ENCODE results near the gene SMURF1.

SMURF1 gene

DNA sequence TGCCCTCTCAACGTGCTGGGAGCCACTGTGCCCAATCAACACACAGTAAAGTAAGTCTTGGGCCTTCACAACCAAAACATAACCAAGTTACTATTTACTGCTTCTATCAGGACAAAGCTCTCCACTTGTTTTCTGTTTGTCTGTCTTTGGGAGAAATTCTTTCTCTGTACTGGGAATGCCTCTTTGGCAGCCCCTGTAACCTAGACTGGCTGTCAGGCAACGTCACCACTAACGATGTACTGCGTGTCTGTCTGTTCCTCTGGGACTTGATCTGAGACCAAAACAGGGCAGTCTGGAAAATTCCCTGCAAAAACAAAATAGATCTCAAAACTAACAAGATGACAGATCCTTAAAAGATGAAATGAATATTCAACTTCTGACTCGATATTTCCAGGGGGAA, 113.0 kb downstream of the SMURF1 start:
- H3K4me3 ChIP-seq (ENCODE audit: low read length), result no peak overlapping the region
- peaks cover 78% of the 10 kb centered on the region for H3K36me3 ChIP-seq (ENCODE audit: insufficient read depth, low read length)
- H3K27me3 ChIP-seq (ENCODE audit: insufficient read depth, low read length), result no peaks in the 10 kb centered on the region
- no peak overlapping the region for H2AFZ ChIP-seq (ENCODE audit: low read depth, low read length)
- peaks cover 10% of the 10 kb centered on the region for H3K9me3 ChIP-seq (ENCODE audit: low read length)
- H3K4me1 ChIP-seq (ENCODE audit: insufficient read depth, low read length), result no peaks in the 10 kb centered on the region

DNA sequence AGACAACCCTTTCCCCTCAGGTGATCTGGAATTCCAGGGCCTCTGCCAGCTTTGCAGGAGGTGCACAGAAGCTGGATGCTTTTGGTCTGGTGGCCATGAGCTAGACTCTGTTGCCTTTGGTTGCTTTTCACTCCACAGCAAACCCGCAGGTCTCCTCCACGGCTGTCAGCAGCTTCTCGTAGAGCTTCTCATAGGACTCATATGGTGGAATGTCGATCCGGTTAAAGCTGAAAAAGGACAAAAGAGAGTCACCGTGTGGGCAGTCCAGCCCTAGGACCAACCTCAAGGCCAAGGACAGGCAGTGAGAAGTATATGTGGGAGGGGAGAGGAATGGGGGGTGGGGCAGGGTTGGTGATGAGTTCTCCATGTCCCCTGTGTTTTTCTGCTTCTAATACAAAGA, 113.5 kb downstream of the SMURF1 start:
- Histone ChIP-seq H2AFZ (ENCODE audit: low read depth, low read length) (no peak overlapping the region), H3K27me3 (ENCODE audit: insufficient read depth, low read length) (no peaks in the 10 kb centered on the region), H3K4me1 (ENCODE audit: insufficient read depth, low read length) (no peaks in the 10 kb centered on the region), H3K4me3 (ENCODE audit: low read length) (no peak overlapping the region), H3K9me3 (ENCODE audit: low read length) (peaks cover 10% of the 10 kb centered on the region), H3K36me3 (ENCODE audit: insufficient read depth, low read length) (peaks cover 73% of the 10 kb centered on the region)

DNA sequence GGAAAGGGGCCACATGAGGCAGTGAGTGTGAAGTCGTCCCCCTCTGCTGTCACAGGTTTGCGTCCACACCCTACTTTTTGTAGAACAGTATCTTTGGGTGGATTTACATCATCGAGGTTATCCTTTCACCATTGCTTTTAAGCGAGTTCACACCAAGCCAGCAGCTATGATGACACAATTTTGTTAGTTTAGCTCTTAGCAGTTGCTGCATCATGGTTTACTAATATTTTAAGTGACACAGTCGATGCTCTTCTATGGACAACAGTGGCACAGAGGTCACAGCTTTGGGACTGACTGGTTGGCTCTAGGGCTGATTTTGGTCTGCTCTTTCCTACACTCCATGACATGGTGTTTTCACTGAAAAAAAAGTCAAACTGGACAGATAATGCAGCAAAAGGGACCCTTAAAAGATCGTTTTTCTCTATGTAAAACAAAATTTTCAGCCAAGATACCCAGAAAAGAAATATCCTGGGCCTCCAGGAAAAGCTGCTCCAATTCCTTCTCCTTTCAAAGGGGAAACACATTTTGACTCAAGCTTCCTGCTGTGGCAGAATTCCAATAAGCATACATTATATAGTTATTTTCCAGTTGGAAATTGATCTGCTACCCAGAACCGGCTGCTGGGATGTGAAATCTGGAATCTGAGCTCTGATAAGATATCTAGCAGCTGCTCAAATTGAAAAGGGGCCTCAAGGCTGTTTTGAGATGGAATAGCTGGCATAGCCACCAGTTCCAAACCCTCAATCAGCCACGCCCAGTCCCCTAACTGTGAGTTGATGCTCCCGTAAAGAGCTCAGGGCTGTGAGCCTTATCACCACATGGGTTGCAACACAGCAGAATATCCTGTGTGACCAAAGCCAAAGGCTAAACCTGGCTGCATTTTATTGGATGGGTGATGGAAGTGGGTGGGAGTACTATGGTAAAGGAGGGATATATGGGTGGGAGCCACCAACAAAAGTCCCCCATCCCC, 114.2 kb downstream of the SMURF1 start:
- peaks cover 10% of the 10 kb centered on the region for H3K9me3 ChIP-seq (ENCODE audit: low read length)
- no peak overlapping the region for H2AFZ ChIP-seq (ENCODE audit: low read depth, low read length)
- H3K27me3 ChIP-seq (ENCODE audit: insufficient read depth, low read length), result no peaks in the 10 kb centered on the region
- H3K36me3 ChIP-seq (ENCODE audit: insufficient read depth, low read length), result peaks cover 66% of the 10 kb centered on the region
- no peaks in the 10 kb centered on the region for H3K4me1 ChIP-seq (ENCODE audit: insufficient read depth, low read length)
- H3K4me3 ChIP-seq (ENCODE audit: low read length), result no peak overlapping the region

DNA sequence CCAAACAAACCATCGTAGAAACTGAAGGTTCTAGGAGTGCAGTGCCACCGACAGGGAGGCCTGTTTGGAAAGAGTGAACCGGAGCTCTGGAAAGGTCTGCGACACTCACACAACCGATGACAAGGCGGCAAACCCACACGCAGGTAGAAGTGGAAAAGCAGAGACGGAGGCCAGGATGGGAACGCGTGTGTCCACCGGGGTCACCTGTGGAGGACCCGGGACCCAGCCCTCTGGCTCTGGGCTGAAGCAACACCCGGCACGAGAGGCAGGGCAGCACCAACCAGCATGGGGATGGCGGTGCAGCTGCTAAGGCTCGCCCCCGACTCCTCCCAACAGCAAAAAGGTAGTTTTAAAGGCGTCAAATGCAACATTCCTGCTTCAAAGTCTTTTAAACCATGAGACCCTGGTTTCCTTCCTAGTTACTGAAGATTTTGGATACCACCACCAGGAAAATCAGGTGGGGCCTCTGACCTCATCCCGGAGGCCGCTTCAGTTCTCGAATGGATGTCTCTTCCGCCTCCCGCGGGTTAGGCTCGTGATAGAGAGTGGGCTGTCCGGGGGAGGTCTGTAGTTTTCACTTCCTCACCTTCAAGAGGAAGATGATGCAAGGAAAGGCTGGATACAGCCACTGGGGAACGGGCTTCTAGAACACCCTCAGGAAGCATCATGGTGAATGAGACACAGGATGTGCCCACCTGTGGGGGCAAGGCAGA, 115.5 kb downstream of the SMURF1 start:
- Histone ChIP-seq H3K9me3 (ENCODE audit: low read length) (peaks cover 10% of the 10 kb centered on the region), H2AFZ (ENCODE audit: low read depth, low read length) (no peak overlapping the region), H3K4me3 (ENCODE audit: low read length) (no peak overlapping the region), H3K27me3 (ENCODE audit: insufficient read depth, low read length) (no peaks in the 10 kb centered on the region), H3K4me1 (ENCODE audit: insufficient read depth, low read length) (no peaks in the 10 kb centered on the region), H3K36me3 (ENCODE audit: insufficient read depth, low read length) (peaks cover 55% of the 10 kb centered on the region)

DNA sequence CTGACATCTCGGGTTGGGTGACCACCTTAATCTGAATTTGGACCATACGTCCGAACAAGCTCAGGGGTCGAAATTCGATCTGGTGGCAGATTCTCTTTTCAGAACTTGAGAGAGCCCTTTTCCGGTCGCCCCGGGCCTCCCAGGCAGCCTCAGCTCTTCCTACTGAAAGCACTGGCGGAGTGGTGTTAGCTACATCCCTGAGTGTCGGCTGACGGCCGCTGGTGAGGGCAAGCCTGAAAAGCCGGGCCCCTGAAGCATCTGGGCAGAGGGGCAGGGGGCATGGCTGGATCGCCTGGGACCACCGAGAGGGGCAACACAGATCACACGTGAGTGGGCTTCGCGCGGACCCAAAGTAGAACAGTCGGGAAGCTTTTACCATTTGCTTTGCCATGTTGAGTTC, 116.1 kb downstream of the SMURF1 start:
- Histone ChIP-seq H3K27me3 (ENCODE audit: insufficient read depth, low read length) (no peaks in the 10 kb centered on the region), H3K4me1 (ENCODE audit: insufficient read depth, low read length) (no peaks in the 10 kb centered on the region), H3K9me3 (ENCODE audit: low read length) (peaks cover 10% of the 10 kb centered on the region), H3K4me3 (ENCODE audit: low read length) (no peak overlapping the region), H2AFZ (ENCODE audit: low read depth, low read length) (no peak overlapping the region), H3K36me3 (ENCODE audit: insufficient read depth, low read length) (peaks cover 51% of the 10 kb centered on the region)

DNA sequence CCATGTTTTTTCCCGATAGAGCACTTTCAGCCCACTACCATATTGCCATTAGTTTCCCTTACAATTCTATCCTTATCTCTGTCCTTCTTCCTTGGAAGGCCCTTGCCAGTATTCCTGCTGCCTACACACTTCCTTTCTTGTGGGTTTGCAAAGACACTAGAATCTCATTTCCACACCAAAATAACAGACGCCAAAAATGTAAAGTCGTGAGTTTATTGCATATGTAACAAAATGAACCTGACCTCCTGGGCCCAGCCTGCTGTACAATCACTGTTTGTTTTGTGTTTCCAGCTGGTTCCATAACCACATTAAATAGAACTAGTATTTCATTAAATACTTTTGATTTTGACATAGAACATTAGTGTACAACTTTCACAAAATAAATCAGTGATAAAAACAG, 116.7 kb downstream of the SMURF1 start:
- H3K36me3 ChIP-seq (ENCODE audit: insufficient read depth, low read length), result peaks cover 49% of the 10 kb centered on the region
- peaks cover 10% of the 10 kb centered on the region for H3K9me3 ChIP-seq (ENCODE audit: low read length)
- H3K4me3 ChIP-seq (ENCODE audit: low read length), result no peak overlapping the region
- H2AFZ ChIP-seq (ENCODE audit: low read depth, low read length), result no peak overlapping the region
- H3K4me1 ChIP-seq (ENCODE audit: insufficient read depth, low read length), result no peaks in the 10 kb centered on the region
- H3K27me3 ChIP-seq (ENCODE audit: insufficient read depth, low read length), result no peaks in the 10 kb centered on the region

DNA sequence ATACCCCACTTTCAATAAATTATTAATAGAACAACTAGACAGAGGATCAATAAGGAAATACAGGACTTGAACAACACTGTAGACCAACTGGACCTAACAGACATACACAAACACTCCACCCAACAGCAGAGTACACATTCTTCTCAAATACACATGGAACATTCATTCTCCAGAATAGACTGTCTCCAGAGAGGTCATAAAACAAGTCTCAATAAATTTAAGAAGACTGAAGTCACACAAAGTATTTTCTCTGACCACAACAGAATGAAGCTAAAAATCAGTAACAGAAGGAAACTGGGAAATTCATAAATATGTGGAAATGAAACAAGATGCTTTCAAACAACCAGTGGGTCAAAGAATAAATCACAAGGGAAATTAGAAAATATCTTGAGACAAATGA, 119.8 kb downstream of the SMURF1 start:
- no peak overlapping the region for H3K4me3 ChIP-seq (ENCODE audit: low read length)
- H2AFZ ChIP-seq (ENCODE audit: low read depth, low read length), result no peak overlapping the region

DNA sequence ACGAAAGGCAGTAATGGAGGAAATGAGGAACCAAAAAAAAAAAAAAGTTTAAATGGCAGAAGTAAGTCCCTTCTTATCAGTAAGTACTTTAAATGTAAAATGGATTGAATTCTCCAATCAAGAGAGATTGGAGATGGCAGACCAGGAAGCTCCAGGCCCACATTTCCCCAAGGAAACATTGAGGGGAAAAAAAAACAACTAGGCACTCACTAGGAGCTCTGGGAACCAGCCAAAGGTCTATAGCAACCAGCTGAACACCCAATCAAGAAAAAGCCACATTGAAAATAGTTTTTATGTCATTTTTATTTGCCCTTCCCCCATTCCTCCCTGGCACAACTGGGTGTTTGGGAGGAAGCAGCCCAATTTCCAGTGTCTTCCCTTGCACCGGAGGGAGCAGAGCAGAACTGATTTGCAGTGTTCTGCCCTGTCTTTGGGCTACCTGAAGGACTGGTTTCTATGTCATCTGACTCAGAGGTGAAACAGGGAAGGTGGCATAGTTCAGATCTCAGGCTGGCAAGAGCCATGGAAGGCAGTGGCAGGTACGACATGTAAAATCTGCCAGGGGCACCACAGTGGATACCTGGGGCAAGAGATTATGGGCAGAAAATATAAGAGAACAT, 121.9 kb downstream of the SMURF1 start:
- Histone ChIP-seq H3K4me3 (ENCODE audit: low read length) (no peak overlapping the region), H3K4me1 (ENCODE audit: insufficient read depth, low read length) (no peaks in the 10 kb centered on the region), H3K9me3 (ENCODE audit: low read length) (no peaks in the 10 kb centered on the region), H2AFZ (ENCODE audit: low read depth, low read length) (no peak overlapping the region), H3K27me3 (ENCODE audit: insufficient read depth, low read length) (no peaks in the 10 kb centered on the region), H3K36me3 (ENCODE audit: insufficient read depth, low read length) (peaks cover 22% of the 10 kb centered on the region)

More for the DNA sequence above, 119.8 kb downstream of the SMURF1 start:
- H3K9me3 ChIP-seq (ENCODE audit: low read length), result peaks cover 3% of the 10 kb centered on the region
- no peaks in the 10 kb centered on the region for H3K27me3 ChIP-seq (ENCODE audit: insufficient read depth, low read length)
- peaks cover 33% of the 10 kb centered on the region for H3K36me3 ChIP-seq (ENCODE audit: insufficient read depth, low read length)
- H3K4me1 ChIP-seq (ENCODE audit: insufficient read depth, low read length), result no peaks in the 10 kb centered on the region

DNA sequence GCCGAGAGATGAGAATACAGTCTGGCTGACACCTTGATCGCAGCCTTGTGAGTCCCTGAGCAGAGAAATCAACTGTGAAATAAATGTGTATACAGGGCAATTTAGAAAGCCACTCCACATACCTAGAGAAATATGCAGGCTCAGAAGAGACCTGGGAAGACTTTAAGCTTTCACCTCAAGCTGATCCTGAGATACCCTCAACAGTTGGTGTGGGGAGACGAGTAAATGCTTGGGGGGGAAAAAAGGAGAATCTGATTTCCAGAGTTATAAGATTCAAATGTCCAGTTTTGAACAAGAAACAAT, 123.5 kb downstream of the SMURF1 start:
- no peaks in the 10 kb centered on the region for H3K27me3 ChIP-seq (ENCODE audit: insufficient read depth, low read length)
- no peaks in the 10 kb centered on the region for H3K9me3 ChIP-seq (ENCODE audit: low read length)
- H3K4me3 ChIP-seq (ENCODE audit: low read length), result no peak overlapping the region
- no peaks in the 10 kb centered on the region for H3K4me1 ChIP-seq (ENCODE audit: insufficient read depth, low read length)
- H3K36me3 ChIP-seq (ENCODE audit: insufficient read depth, low read length), result peaks cover 29% of the 10 kb centered on the region
- H2AFZ ChIP-seq (ENCODE audit: low read depth, low read length), result no peak overlapping the region

DNA sequence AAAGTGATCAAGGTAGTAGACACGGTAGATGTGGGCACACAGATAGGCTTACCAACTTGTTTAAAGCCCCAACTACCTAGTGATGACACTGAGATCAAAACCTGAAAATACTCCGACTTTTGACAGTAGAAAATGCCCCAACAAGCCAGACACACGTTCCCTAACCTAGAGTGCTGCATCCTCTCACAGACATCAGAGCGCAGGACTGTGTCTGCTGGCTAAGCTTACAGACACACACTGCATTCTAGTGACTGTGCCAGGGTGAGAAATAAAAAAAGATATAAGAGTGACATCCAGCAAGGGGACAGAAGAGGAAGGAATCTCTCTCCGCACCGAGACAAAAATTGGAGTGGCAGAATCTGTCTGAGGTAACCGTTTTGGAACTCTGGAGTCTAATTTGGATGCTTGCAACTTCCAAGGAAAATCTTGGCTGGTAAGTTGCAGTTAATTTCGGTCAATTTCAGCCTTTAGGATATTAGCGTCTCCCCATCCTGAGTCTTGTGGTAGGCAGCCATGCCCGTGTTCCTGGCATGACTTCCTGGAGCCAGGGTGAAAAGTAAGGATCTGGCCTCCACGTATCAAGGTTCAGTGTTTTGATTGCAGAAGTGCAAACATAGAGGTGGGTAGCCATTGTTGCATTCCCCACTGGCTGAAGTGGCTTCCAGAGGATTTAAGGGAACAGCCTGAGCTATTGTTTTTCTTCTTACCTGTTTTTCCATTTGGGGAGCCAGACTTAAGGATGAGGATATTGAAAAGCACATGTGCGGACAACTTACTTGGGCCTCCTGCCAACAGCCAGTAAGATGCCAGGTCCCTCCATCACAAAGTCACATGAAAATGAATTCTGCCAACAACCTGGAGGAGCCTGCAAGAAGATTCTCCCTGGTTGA, 124.1 kb downstream of the SMURF1 start:
- peaks cover 33% of the 10 kb centered on the region for H3K36me3 ChIP-seq (ENCODE audit: insufficient read depth, low read length)
- no peaks in the 10 kb centered on the region for H3K27me3 ChIP-seq (ENCODE audit: insufficient read depth, low read length)
- H3K9me3 ChIP-seq (ENCODE audit: low read length), result no peaks in the 10 kb centered on the region
- no peak overlapping the region for H2AFZ ChIP-seq (ENCODE audit: low read depth, low read length)
- no peak overlapping the region for H3K4me3 ChIP-seq (ENCODE audit: low read length)
- no peaks in the 10 kb centered on the region for H3K4me1 ChIP-seq (ENCODE audit: insufficient read depth, low read length)

DNA sequence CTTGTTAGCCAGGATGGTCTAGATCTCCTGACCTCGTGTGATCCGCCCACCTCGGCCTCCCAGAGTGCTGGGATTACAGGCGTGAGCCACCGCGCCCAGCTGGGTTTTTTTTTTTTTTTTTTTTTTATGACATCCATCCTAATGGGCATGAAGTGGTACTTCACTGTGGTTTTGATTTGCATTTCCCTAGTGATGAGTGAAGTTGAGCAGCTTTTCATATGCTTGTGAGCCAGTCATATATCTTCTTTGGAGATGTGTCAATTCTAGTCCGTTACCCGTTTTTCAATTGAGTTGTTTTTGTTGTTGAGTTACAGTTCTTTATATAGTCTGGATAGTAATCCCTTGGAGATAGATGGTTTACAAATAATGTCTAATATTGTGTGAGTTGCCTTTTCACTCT, 127.7 kb downstream of the SMURF1 start:
- Histone ChIP-seq H3K4me1 (ENCODE audit: insufficient read depth, low read length) (no peaks in the 10 kb centered on the region), H3K9me3 (ENCODE audit: low read length) (peaks cover 4% of the 10 kb centered on the region), H3K4me3 (ENCODE audit: low read length) (no peak overlapping the region), H3K36me3 (ENCODE audit: insufficient read depth, low read length) (peaks cover 62% of the 10 kb centered on the region), H3K27me3 (ENCODE audit: insufficient read depth, low read length) (no peaks in the 10 kb centered on the region), H2AFZ (ENCODE audit: low read depth, low read length) (no peak overlapping the region)

DNA sequence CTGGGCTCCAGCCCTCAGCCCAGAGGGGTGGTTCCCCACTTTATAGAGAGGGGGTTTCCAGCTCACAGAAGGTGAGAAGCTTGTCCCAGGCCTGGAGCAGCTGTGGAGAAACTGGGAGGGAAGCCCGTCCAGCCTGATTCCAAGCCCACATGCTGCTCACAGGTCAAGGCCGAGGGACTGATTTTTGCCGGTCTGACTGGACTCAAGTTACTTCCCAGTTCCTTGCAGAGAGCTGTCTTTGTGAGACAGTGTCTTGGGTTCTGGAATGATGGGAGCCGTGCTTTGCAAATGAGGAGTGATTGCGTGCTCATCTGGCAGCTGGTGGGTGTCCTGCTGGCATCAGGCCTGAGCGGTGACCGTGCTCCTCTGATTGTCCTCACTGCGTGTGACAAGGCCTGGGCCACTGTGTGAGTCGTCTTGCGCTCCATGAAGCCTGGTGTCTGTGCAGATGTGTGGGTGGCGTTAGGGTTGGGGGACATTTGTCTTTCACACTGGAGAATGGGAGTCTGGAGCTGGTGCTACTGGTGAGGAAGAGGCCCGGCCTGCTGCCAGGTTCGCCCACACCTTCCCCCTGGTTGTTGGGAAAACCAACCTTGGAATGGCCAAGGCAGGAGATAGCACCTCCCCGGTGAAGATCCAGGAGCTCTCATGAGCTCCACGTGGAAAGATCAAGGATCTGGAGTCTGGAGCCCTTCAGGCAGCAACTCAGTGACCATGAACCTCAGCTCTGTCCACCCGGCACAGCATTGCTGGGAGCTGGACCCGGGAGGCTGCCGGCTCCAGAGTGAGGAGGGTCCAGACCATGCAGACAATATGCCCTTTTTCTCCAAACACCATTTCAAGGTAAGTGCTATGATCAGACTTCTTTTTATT, 129.6 kb downstream of the SMURF1 start:
- Histone ChIP-seq H3K4me3 (ENCODE audit: low read length) (no peak overlapping the region), H3K9me3 (ENCODE audit: low read length) (peaks cover 4% of the 10 kb centered on the region), H3K27me3 (ENCODE audit: insufficient read depth, low read length) (no peaks in the 10 kb centered on the region), H2AFZ (ENCODE audit: low read depth, low read length) (no peak overlapping the region), H3K4me1 (ENCODE audit: insufficient read depth, low read length) (no peaks in the 10 kb centered on the region), H3K36me3 (ENCODE audit: insufficient read depth, low read length) (peaks cover 64% of the 10 kb centered on the region)
